Mesenchymal stem cell (in vitro differentiated cells and primary cell): ENCODE data around the gene PRSS48.

Experiments used
- DNase-seq: peaks from one replicate; pipeline ENCODE4 v3.0.0-alpha.2; 2013
- H2AFZ ChIP-seq: one replicate; pipeline ENCODE4 v1.6.1; 2013; ENCODE audit warnings: low read depth, mild to moderate bottlenecking, control low read depth, inconsistent platforms, low read length, moderate library complexity
- H2AK5ac ChIP-seq: 2 replicates; pipeline ENCODE4 v1.6.1; 2013; ENCODE audit warnings: low read length, moderate library complexity, mild to moderate bottlenecking, inconsistent platforms; ENCODE audit not compliant: severe bottlenecking
- H2BK120ac ChIP-seq: one replicate; pipeline ENCODE4 v1.6.1; 2013; ENCODE audit warnings: low read depth, mild to moderate bottlenecking, inconsistent platforms, low read length, moderate library complexity
- H2BK12ac ChIP-seq, 2 experiments: one replicate each; pipeline ENCODE4 v1.6.1; 2013; ENCODE audit warnings: inconsistent platforms in 2 of 2, low read length in 2 of 2, mild to moderate bottlenecking in 2 of 2, moderate library complexity in 2 of 2, control low read depth in 1 of 2
- H2BK15ac ChIP-seq: one replicate; pipeline ENCODE4 v1.6.1; 2013; ENCODE audit warnings: mild to moderate bottlenecking, low read depth, inconsistent platforms; ENCODE audit not compliant: poor library complexity, severe bottlenecking
- H2BK5ac ChIP-seq: 2 replicates; pipeline ENCODE4 v1.6.1; 2013; ENCODE audit warnings: low read depth, mild to moderate bottlenecking, low read length, control low read depth, inconsistent platforms; ENCODE audit not compliant: poor library complexity, severe bottlenecking
- H3K14ac ChIP-seq, 2 experiments: one replicate each; pipeline ENCODE4 v1.6.1; 2013; ENCODE audit warnings: inconsistent platforms in 2 of 2, low read length in 2 of 2, control low read depth in 1 of 2, mild to moderate bottlenecking in 1 of 2, moderate library complexity in 1 of 2
- H3K18ac ChIP-seq, 2 experiments: one replicate each; pipeline ENCODE4 v1.6.1; 2013; ENCODE audit warnings: inconsistent platforms in 2 of 2, low read length in 2 of 2, control low read depth in 1 of 2, low read depth in 1 of 2, mild to moderate bottlenecking in 1 of 2
- H3K23ac ChIP-seq, 2 experiments: one replicate each; pipeline ENCODE4 v1.6.1; 2013; ENCODE audit warnings: inconsistent platforms in 2 of 2, low read length in 2 of 2, mild to moderate bottlenecking in 2 of 2, moderate library complexity in 2 of 2, control low read depth in 1 of 2
- H3K27ac ChIP-seq: 2 replicates; pipeline ENCODE4 v1.5.1; 2013; ENCODE audit warnings: mild to moderate bottlenecking, moderate library complexity, low read length, control low read depth, inconsistent platforms; ENCODE audit not compliant: poor library complexity, severe bottlenecking
- H3K27me3 ChIP-seq, 2 experiments: 2 replicates each; pipeline versions ENCODE4 v1.6.1 to v1.7.0; 2013; ENCODE audit warnings: low read length in 2 of 2, mild to moderate bottlenecking in 2 of 2, moderate library complexity in 2 of 2, control low read depth in 1 of 2, inconsistent platforms in 1 of 2; ENCODE audit not compliant: control insufficient read depth in 1 of 2, insufficient read depth in 1 of 2
- H3K36me3 ChIP-seq, 2 experiments: 2 replicates each; pipeline versions ENCODE4 v1.6.1 to v1.7.0; 2013; ENCODE audit warnings: low read length in 2 of 2, control low read depth in 1 of 2, inconsistent platforms in 1 of 2, low read depth in 1 of 2, mild to moderate bottlenecking in 1 of 2; ENCODE audit not compliant: insufficient read depth in 2 of 2, control insufficient read depth in 1 of 2
- H3K4ac ChIP-seq, 2 experiments: one replicate each; pipeline ENCODE4 v1.6.1; 2013; ENCODE audit warnings: inconsistent platforms in 2 of 2, low read length in 2 of 2, mild to moderate bottlenecking in 2 of 2, moderate library complexity in 2 of 2, control low read depth in 1 of 2, low read depth in 1 of 2
- H3K4me1 ChIP-seq: 2 replicates; pipeline ENCODE4 v1.6.1; 2013; ENCODE audit warnings: low read depth, low read length, control low read depth; ENCODE audit not compliant: control insufficient read depth, insufficient read depth
- H3K4me2 ChIP-seq: 2 replicates; pipeline ENCODE4 v1.6.1; 2013; ENCODE audit warnings: low read length, mild to moderate bottlenecking, inconsistent platforms; ENCODE audit not compliant: poor library complexity, severe bottlenecking
- H3K4me3 ChIP-seq, 2 experiments: 2 replicates each; pipeline versions ENCODE4 v1.5.1 to v1.7.0; 2013; ENCODE audit warnings: low read length in 2 of 2, mild to moderate bottlenecking in 2 of 2, control low read depth in 1 of 2, low read depth in 1 of 2; ENCODE audit not compliant: insufficient read depth in 1 of 2
- H3K79me1 ChIP-seq: replicated peaks from 2 replicates; pipeline ENCODE4 v1.6.1; 2013; ENCODE audit warnings: mild to moderate bottlenecking, control low read depth, low read length, inconsistent platforms; ENCODE audit not compliant: poor library complexity, severe bottlenecking
- H3K9ac ChIP-seq: 2 replicates; pipeline ENCODE4 v1.7.0; 2013; ENCODE audit warnings: mild to moderate bottlenecking, low read length, moderate library complexity
- H3K9me3 ChIP-seq: 2 replicates; pipeline ENCODE4 v1.7.0; 2013; ENCODE audit warnings: mild to moderate bottlenecking, low read length; ENCODE audit not compliant: control insufficient read depth
- H4K8ac ChIP-seq: one replicate; pipeline ENCODE4 v1.6.1; 2013; ENCODE audit warnings: inconsistent platforms, mild to moderate bottlenecking, low read length, moderate library complexity
- H4K91ac ChIP-seq: one replicate; pipeline ENCODE4 v1.6.1; 2013; ENCODE audit warnings: mild to moderate bottlenecking, low read length, inconsistent platforms
- WGBS: methylation state at CpG from one replicate; pipeline ENCODE4 v1.1.7; 2013; ENCODE audit warnings: mixed read lengths; 5-methylcytosine and 5-hydroxymethylcytosine counted together

Gene PRSS48

DNA sequence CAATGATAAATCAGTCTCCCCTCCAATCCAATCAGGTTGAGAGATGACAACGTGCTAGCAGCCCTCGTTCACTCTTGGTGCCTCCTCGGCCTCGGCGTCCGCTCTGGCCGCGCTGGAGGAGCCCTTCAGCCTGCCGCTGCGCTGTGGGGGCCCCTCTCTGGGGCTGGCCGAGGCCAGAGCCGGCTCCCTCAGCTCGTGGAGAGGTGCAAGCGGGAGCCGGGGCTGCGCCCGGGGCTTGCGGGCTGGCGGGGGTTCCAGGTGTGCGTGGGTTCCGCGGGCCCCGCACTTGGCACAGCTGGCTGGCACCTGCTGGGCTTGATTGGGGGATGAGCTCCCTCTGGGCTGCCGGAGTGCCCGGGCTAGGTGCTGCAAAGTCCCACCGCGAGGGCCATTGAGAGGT, 40.9 kb upstream of the PRSS48 start:
- Histone ChIP-seq H3K9ac (no peak overlapping the region), H3K4me3 (no peak overlapping the region), H3K4me2 (no peak overlapping the region), H3K27me3 (no peaks in the 10 kb centered on the region), H2BK120ac (no peak overlapping the region), H2AK5ac (no peak overlapping the region), H3K79me1 (peaks cover 18% of the 10 kb centered on the region), H3K23ac (no peak overlapping the region), H2BK5ac (no peak overlapping the region), H3K27ac (no peak overlapping the region), H3K18ac (no peak overlapping the region), H3K9me3 (no peaks in the 10 kb centered on the region), H2AFZ (no peak overlapping the region), H3K14ac (no peak overlapping the region), H2BK15ac (no peak overlapping the region), H4K8ac (no peak overlapping the region), H3K4ac (no peak overlapping the region), H3K36me3 (no peaks in the 10 kb centered on the region), H3K4me1 (peaks cover 2% of the 10 kb centered on the region), H4K91ac (no peak overlapping the region), H2BK12ac (no peak overlapping the region)
- no peak for DNase-seq
- WGBS = 97% methylated on average over 27 of the region's 27 CpGs

DNA sequence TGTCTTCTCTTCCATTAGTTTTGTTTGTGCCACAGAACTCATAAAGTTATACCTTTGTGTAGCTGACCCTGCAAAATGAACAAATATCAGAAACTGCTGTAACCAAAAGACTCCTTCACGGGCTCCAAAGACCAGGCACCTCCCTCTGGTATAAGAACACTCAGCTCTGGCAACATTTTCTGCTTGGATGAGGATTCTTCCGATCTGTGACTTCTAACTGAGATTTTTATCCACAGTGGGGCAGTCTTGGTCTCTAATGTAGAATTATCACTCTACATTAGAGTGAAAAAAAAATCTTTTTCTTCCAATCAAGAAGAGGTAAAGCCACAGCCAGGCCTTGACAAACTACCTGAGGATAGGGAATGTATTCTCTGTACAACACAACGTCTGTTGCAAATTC, 38.5 kb upstream of the PRSS48 start:
- Histone ChIP-seq H2BK120ac (no peak overlapping the region), H3K4me1 (no peaks in the 10 kb centered on the region), H3K4me3 (no peak overlapping the region), H3K23ac (no peak overlapping the region), H4K8ac (no peak overlapping the region), H2BK5ac (no peak overlapping the region), H2BK15ac (no peak overlapping the region), H2AK5ac (no peak overlapping the region), H3K4ac (no peak overlapping the region), H3K14ac (no peak overlapping the region), H2AFZ (no peak overlapping the region), H3K4me2 (no peak overlapping the region), H3K9me3 (no peaks in the 10 kb centered on the region), H3K36me3 (no peaks in the 10 kb centered on the region), H4K91ac (no peak overlapping the region), H3K9ac (peak overlapping the region; percentile 70), H2BK12ac (no peak overlapping the region), H3K79me1 (peaks cover 16% of the 10 kb centered on the region), H3K27ac (no peak overlapping the region), H3K27me3 (no peaks in the 10 kb centered on the region), H3K18ac (no peak overlapping the region)
- DNase-seq = no peak
- WGBS = 40% methylated on average over 2 of the region's 3 CpGs

DNA sequence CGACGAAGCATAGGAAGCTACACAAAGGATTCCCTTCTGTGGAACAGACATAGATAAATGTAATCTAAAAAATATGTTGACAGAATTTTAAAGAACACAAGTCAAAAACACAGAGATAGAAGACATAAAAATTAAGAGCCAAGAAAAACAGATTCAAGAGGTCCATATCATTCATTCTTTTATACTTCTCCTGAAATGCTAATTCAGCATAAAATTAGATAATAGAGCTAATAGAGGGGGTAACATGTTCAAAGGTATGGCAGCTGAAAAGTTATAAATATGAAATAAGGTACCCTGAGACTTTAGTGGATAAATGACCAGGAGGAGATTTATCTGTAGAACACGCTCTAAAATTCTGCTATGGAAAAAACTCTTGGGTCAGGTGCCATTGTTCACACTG, 37.4 kb upstream of the PRSS48 start:
- H2AFZ ChIP-seq = no peak overlapping the region
- H2AK5ac ChIP-seq = no peak overlapping the region
- H2BK12ac ChIP-seq = no peak overlapping the region
- H4K91ac ChIP-seq = no peak overlapping the region
- no peak overlapping the region for H2BK15ac ChIP-seq
- H4K8ac ChIP-seq = no peak overlapping the region
- no peak for DNase-seq
- H3K27ac ChIP-seq = no peak overlapping the region
- no peak overlapping the region for H3K9ac ChIP-seq
- no peak overlapping the region for H3K23ac ChIP-seq
- no peak overlapping the region for H3K4ac ChIP-seq
- H3K79me1 ChIP-seq = peaks cover 17% of the 10 kb centered on the region
- H3K18ac ChIP-seq = no peak overlapping the region
- no peak overlapping the region for H2BK120ac ChIP-seq
- WGBS = 93% methylated on average over 1 of the region's 3 CpGs
- no peak overlapping the region for H2BK5ac ChIP-seq
- H3K27me3 ChIP-seq = no peaks in the 10 kb centered on the region
- no peak overlapping the region for H3K4me2 ChIP-seq
- H3K36me3 ChIP-seq = no peaks in the 10 kb centered on the region
- H3K4me3 ChIP-seq = no peak overlapping the region
- no peaks in the 10 kb centered on the region for H3K4me1 ChIP-seq
- no peaks in the 10 kb centered on the region for H3K9me3 ChIP-seq
- H3K14ac ChIP-seq = no peak overlapping the region

DNA sequence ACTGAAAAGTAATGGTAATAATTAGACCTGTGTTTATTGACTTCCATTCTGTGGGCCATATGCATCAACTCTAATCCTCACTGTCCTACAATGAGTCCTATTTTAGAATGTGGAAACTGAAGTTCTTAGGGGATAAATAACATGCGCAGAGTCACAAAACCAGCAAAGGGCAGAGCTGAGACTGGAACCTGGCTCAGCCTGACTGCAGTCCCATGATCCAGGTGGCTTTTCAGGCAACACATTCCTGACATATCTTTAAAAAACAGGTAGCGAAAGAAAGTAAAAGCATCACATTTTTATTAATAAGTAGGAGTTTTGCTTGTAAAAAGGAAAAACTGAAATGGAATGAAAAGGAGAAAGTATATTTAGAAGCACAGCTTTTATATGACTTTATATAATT, 34.7 kb upstream of the PRSS48 start:
- Histone ChIP-seq H3K18ac (no peak overlapping the region), H3K4me2 (no peak overlapping the region), H3K9ac (no peak overlapping the region), H2AFZ (no peak overlapping the region), H3K4me1 (no peaks in the 10 kb centered on the region), H4K8ac (no peak overlapping the region), H4K91ac (no peak overlapping the region), H3K27me3 (no peaks in the 10 kb centered on the region), H3K36me3 (no peaks in the 10 kb centered on the region), H3K27ac (no peak overlapping the region), H3K4ac (no peak overlapping the region), H2BK12ac (no peak overlapping the region), H2BK15ac (no peak overlapping the region), H2BK5ac (no peak overlapping the region), H3K9me3 (no peaks in the 10 kb centered on the region), H3K14ac (no peak overlapping the region), H2AK5ac (no peak overlapping the region), H2BK120ac (no peak overlapping the region), H3K23ac (no peak overlapping the region), H3K79me1 (peaks cover 12% of the 10 kb centered on the region), H3K4me3 (no peak overlapping the region)
- 100% methylated on average over 1 of the region's 2 CpGs for WGBS
- no peak for DNase-seq
